ENCODE results near the gene SFTPA2. TPM values are rescaled to one million over a fixed set of nuclear protein-coding genes. Genes with fewer than 3 reads are reported as not detected.
"Not testable (repeated sequence)": the region's sequence is repeated elsewhere in the genome, so short reads cannot be mapped to it uniquely, and the experiment has no call there.

Gene SFTPA2
- total and polyA plus RNA-seq, 2 of the 4 experiments (the other 2 are of a cell fraction), result not detected

DNA sequence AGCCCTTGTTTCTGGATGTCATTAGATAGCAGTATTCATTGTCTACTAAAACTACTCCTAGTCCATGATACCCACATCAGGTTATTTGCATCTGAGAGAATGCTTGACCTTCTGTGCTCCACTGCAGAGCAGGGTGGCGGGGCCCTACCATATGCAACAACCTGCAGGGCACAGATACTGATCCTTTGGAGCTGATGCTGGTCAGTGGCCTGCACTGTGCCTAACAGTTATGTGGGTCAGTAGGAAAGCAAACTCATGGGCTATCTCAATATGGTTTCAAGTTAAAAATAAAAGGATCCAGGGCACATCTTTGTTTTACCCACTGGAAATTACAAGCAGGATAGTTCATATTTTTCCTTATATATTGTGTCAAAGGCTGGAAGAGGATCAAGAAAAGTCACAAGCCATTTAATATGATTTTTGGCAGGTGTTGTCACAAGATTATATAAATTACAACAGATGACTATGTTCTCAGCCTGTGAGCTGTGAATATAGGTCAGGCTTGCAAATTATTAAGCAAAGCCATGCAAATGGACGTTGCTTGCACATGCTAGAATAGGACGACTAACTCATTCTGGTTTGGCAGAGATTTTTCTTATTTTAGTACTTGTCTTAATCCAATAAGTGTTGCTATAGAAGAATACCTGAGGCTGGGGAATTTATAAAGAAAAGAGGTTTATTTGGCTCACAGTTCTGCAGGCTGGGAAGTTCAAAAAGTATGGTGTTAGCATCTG, 15.1 kb downstream of the SFTPA2 start:
- ATAC-seq (ENCODE audit: low read depth); H2AK9ac ChIP-seq (replicated peaks; ENCODE audit: low read depth, low read length, poor library complexity); H3K4me1 ChIP-seq (ENCODE audit: control insufficient read depth, insufficient read depth, low read length); H3K9ac ChIP-seq (ENCODE audit: low read depth, low read length); in situ Hi-C loops (cut with MboI; ENCODE audit: low sequenced_read_pairs); H3K4me3 ChIP-seq (ENCODE audit: insufficient read depth, low read depth, low read length); H2BK15ac ChIP-seq (ENCODE audit: low read depth, low read length); BruUV-seq (replicated peaks); CTCF ChIA-PET; H4K20me1 ChIP-seq (ENCODE audit: insufficient read depth, low read length); H4K5ac ChIP-seq (ENCODE audit: low read depth, low read length); DNase-seq; POLR2A ChIA-PET (ENCODE audit: unreplicated experiment); H2BK120ac ChIP-seq (ENCODE audit: low read depth, low read length); H2BK5ac ChIP-seq (ENCODE audit: low read depth, low read length, poor library complexity, severe bottlenecking); H3K27ac ChIP-seq (ENCODE audit: insufficient read depth, low read length); H2BK20ac ChIP-seq (ENCODE audit: low read depth, low read length); dilution Hi-C loops (cut with HindIII; ENCODE audit: low sequenced_read_pairs, unreplicated experiment); H3K9me1 ChIP-seq (ENCODE audit: insufficient read depth, low read length); H3K56ac ChIP-seq (ENCODE audit: extremely low read depth, insufficient read depth, low read length); H3K9me3 ChIP-seq (ENCODE audit: control insufficient read depth, insufficient read depth, low read length); H2AK5ac ChIP-seq (ENCODE audit: low read depth, low read length); H3K4ac ChIP-seq (ENCODE audit: low read depth, low read length); H3K79me1 ChIP-seq (ENCODE audit: low read depth in 1 of 2, low read length in 2 of 2); H3K4me2 ChIP-seq (ENCODE audit: low read depth, low read length); H3K14ac ChIP-seq (replicated peaks; ENCODE audit: low read depth, low read length); H4K8ac ChIP-seq (ENCODE audit: low read depth in 2 of 2, low read length in 2 of 2); H3K36me3 ChIP-seq (ENCODE audit: control insufficient read depth, insufficient read depth, low read length); H2AFZ ChIP-seq (replicated peaks; ENCODE audit: low read length, poor library complexity); H4K91ac ChIP-seq (ENCODE audit: insufficient read depth, low read depth, low read length); H3K18ac ChIP-seq (ENCODE audit: low read depth, low read length); H3K23ac ChIP-seq (ENCODE audit: low read depth, low read length): not testable (repeated sequence)
- intact Hi-C loops (cut with micrococcal nuclease), result loop anchor here (10.0 kb wide), 1 partner anchor 590 kb away; the partner anchor contains the start of gene PLAC9
- H3K27me3 ChIP-seq (ENCODE audit: control insufficient read depth, insufficient read depth, low read length), result peaks cover 21% of the 10 kb centered on the region
- WGBS, 2 experiments (ENCODE audit: extremely low coverage in 2 of 2, insufficient read length in 1 of 2), result no CpG with 5 or more reads among the region's 3 CpGs

DNA sequence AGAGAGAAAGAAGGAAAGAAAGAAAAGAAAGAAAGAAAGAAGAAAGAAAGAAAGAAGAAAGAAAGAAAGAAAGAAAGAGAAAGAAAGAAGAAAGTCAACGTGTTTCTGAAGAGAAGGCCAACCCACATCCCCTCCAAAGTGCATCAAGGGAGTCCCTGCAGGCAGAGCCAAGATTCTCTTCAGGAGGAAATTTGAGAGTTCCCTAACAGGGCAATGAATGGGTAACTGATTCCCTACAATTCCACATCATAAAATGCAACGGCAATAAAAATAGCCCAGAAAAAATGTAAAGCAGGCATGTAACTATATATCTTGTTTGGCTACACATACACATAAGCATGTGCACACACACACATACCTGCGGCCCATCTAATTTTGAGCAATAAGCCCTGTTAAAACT, 15.8 kb downstream of the SFTPA2 start:
- WGBS, 2 experiments (ENCODE audit: extremely low coverage in 2 of 2, insufficient read length in 1 of 2), result no CpG with 5 or more reads among the region's 3 CpGs
- H3K9me3 ChIP-seq (ENCODE audit: control insufficient read depth, insufficient read depth, low read length); H4K20me1 ChIP-seq (ENCODE audit: insufficient read depth, low read length); H3K23ac ChIP-seq (ENCODE audit: low read depth, low read length); H4K5ac ChIP-seq (ENCODE audit: low read depth, low read length); H3K79me1 ChIP-seq (ENCODE audit: low read depth in 1 of 2, low read length in 2 of 2); H3K4ac ChIP-seq (ENCODE audit: low read depth, low read length); H3K14ac ChIP-seq (replicated peaks; ENCODE audit: low read depth, low read length); BruUV-seq (replicated peaks); H4K8ac ChIP-seq (ENCODE audit: low read depth in 2 of 2, low read length in 2 of 2); dilution Hi-C loops (cut with HindIII; ENCODE audit: low sequenced_read_pairs, unreplicated experiment); H2BK5ac ChIP-seq (ENCODE audit: low read depth, low read length, poor library complexity, severe bottlenecking); H3K4me3 ChIP-seq (ENCODE audit: insufficient read depth, low read depth, low read length); H2BK120ac ChIP-seq (ENCODE audit: low read depth, low read length); DNase-seq; H3K27ac ChIP-seq (ENCODE audit: insufficient read depth, low read length); H2AK5ac ChIP-seq (ENCODE audit: low read depth, low read length); CTCF ChIA-PET; H3K36me3 ChIP-seq (ENCODE audit: control insufficient read depth, insufficient read depth, low read length); H3K4me1 ChIP-seq (ENCODE audit: control insufficient read depth, insufficient read depth, low read length); H2AFZ ChIP-seq (replicated peaks; ENCODE audit: low read length, poor library complexity); H3K56ac ChIP-seq (ENCODE audit: extremely low read depth, insufficient read depth, low read length); POLR2A ChIA-PET (ENCODE audit: unreplicated experiment); H2AK9ac ChIP-seq (replicated peaks; ENCODE audit: low read depth, low read length, poor library complexity); in situ Hi-C loops (cut with MboI; ENCODE audit: low sequenced_read_pairs); H3K9me1 ChIP-seq (ENCODE audit: insufficient read depth, low read length); H3K9ac ChIP-seq (ENCODE audit: low read depth, low read length); H3K4me2 ChIP-seq (ENCODE audit: low read depth, low read length); H2BK20ac ChIP-seq (ENCODE audit: low read depth, low read length); H3K18ac ChIP-seq (ENCODE audit: low read depth, low read length); ATAC-seq (ENCODE audit: low read depth); H4K91ac ChIP-seq (ENCODE audit: insufficient read depth, low read depth, low read length); H2BK15ac ChIP-seq (ENCODE audit: low read depth, low read length): not testable (repeated sequence)
- peaks cover 21% of the 10 kb centered on the region for H3K27me3 ChIP-seq (ENCODE audit: control insufficient read depth, insufficient read depth, low read length)
- intact Hi-C loops (cut with micrococcal nuclease), result loop anchor here (10.0 kb wide), 1 partner anchor 590 kb away; the partner anchor contains the start of gene PLAC9
